HL-60/S4 (cell line): Measurements from ENCODE around the gene GRIN2A.

Source experiments
- in situ Hi-C: fragments of 300-500 bp; cut with MboI; formaldehyde crosslinking; loops from 2 replicates; pipeline ENCODE4 v1.14.3; 2022; ENCODE audit warnings: low sequenced_read_pairs

The GRIN2A gene

DNA sequence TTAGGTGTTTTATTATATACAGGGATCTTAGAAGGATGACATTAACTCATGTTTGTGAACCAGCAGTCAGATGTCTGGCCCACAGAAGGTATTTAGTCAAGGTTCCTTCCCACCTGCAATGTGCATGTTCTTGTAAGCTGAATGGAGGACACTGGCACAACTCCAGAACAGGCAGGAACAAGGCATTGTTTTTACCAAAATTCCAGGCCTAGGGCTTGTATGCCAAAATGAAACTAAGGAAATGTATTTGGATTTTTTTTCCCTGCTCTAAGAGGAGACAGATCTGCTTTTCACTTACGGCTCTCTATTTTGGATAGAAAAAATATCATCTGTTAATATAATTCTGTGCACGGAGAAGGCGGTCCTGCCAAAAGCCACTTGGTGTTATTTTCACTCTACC is 312.5 kb downstream of the GRIN2A start:
- in situ Hi-C loops, result no loop called here

DNA sequence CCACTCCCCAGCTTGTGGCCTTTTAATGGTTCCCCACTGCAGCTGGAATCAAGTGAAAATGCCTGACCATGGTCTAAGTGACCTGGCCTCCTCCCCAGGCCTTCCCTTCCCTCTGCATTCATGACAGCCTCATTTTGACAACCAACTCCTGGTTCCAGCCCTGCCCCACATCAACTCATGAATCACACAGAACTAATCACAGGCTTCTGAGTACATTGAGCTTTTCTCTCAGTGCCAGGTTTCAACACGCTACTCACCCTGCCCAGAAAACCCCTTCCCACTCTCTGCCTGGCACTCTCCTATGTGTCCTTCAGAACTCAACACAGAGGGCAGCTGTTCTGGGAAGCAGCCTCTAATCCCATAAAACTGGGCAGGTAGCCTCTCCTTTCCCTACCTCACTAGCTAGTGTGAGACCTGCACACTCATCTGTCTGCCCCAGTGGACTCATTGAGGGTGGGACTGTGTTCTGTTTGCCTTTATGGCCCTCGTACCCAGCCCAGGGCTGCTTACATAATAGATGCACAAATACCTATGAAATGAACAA is 313.6 kb downstream of the GRIN2A start:
- in situ Hi-C loops, result no loop called here

DNA sequence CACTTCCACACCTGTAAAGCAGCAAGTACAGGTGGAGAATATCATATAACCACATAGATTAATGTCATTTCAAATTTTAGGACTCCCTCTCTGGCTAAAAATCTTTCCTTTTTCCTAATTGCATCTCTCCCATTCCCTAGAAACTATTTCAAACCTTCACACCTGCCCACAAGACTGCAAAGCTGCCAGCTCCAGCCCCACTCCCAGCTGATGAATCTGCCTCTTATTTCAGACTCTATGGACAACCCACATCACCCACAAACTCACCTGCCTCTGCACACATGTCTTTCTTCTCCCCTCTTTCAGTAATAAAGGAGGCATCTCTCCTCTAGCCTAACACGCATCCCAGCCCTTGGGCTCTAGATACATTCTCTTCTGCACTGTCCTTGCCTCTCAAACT is 315.1 kb downstream of the GRIN2A start:
- in situ Hi-C loops, result no loop called here

DNA sequence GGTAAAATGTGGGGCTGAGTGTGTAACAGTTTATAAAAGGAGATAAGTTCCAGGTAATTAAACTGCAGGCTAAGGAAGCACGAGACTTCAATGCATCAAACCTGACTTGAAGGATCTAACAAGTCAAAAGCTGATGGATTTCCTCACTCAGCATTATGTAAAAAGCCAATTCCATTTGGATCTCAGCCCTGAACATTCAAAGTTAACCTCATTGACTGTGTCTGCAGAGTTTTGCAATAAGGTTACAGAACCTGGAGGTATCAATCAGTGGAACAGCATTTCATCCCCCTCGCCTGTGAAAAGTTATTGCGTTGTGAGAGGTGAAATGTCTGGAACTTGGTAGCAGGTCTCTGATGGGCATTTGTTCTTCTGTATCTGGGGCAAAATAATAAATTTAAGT is 317.8 kb downstream of the GRIN2A start:
- in situ Hi-C loops, result no loop called here

DNA sequence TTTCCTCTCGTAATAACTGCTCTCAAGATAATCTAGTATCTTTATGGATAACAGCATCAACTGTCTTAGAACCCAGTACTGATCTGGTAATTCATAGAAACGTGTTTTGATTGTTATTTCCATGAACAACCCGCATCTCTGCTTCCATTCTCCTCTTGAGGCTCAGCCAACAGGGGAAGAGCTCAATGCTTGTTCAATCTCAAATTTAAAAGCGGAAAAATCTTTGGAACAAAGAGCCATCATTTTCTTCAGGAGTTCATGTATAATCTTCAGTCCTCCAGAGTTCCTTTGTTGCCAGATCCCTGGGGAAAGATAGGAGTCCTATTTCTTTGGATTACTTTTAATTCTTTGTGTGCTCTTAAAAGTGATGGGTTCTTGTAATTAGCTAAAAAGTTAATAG is 319.9 kb downstream of the GRIN2A start:
- in situ Hi-C loops, result no loop called here

DNA sequence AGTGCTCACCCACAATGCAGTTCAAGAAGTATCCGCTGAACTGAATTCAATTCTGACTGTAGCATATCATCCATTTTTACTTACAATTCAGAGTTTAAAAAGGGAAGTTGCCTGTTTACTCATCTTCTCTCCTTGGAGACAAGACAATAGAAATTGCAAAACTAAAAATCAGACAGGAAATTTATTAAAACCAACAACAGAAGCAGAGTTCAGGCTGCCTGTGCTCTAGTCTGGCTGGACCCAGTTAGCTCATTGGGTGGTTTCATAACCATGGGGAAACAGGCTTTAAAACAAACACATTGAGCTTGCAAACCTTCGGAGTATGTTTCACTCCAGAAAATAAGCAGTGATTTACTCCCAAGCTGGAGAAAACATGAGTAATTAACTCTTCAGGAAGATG is 321.4 kb downstream of the GRIN2A start:
- in situ Hi-C loops, result no loop called here

DNA sequence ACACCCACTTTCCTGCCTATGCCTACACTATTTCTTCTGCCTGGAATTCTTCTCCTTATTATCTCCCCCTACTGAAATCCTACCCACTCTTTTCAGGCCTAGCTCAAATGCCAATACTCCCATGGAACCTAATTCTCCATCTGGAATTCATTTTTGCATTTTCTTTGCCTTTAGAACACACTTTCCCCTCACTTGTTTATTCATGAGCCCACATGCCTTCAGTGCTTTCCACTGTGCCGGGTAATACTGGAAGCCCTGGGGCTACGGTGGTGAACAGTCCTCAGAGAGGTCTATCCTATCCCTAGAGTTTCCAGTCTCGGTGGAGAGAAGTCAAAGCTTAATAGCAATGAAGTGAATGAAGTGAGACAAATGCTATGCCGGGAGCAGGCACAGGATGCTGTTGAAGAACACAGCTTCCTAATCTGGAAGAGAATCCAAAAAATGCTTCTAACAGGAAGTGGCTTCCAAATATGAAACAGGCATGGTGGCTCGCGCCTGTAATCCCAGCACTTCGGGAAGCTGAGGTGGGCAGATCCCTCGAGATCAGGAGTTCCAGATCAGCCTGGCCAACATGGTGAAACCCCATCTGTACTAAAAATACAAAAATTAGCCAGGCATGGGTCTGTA is 322.4 kb downstream of the GRIN2A start:
- in situ Hi-C loops, result no loop called here

DNA sequence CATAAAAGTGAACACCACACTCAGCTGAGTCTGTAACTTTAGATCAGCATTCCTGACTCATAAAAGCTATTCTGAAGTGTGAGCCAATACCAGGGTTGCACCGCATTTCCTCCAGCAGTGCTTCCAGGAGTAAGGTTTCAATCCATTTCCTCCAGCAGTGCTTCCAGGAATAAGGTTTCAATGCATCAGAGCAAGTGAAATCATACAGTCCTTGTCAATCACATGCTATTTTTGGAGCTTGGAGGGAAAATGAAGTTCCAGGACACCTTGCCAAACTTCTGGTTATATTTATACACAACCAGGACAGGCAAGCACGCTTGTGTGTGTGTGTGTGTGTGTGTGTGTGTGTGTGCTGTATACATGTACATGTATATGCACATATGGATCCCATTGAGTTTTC is 327.6 kb downstream of the GRIN2A start:
- in situ Hi-C loops, result no loop called here

DNA sequence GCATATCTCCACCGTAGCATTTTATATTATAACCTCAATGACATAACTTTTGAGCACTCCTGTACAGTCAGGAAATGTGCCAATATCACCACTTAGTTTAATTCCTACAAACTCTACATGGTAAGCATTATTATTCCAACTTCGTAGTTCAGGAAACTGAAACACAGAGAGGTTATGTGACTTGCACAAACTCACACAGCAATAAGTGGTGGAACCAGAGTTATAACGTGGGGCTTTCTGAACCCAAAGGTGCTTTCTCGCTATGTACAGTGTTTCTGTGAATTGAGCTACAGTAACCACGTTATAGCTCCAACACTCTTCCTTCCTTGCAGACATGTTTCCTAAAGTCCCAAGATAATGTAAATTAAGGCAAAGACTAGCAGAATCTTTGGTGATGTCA is 330.2 kb downstream of the GRIN2A start:
- in situ Hi-C loops, result no loop called here

DNA sequence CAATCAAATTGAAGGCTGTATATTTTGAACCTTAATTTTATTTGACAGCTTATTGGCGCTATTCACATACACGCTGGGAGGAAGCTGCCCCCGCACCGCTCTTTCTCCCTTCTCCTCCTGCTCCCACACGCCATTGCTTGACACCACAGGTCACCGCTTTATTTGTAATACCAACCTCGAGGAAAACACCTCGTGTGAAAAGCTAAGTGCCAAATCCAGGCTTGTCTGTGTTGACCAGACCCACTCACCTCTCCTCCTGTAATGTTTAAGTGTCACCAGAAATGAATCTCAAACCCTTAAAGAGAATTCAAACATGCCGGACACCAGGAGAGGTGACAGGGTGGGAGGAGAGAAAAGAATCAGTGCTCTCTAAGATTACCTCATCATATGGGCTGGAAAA is 331.4 kb downstream of the GRIN2A start:
- in situ Hi-C loops, result no loop called here

DNA sequence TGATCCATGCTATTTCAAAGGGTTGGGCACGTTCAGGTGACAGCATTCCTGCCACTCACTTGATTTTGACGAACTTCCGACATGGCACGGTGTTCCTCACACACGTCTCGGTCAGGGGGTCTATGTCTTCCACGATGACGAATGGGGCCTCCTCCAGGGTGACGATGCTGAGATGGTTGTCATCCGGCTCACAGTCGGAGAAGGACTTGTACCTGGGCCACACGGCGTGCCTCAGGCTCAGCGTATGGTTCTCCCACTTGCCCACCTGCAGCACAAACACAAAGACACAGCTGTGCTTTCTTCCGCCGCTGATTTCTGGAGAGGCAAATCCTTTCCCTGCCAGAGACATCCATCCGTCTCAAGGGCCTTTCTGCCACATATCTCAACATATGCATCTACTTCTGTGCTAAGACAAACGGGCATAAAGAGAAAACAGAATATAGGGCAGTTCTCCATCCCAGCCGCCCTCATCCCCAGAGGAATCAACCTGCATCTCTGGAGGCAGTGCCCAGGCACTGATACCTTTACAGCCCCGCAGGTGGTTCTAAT is 332.5 kb downstream of the GRIN2A start:
- in situ Hi-C loops, result no loop called here

DNA sequence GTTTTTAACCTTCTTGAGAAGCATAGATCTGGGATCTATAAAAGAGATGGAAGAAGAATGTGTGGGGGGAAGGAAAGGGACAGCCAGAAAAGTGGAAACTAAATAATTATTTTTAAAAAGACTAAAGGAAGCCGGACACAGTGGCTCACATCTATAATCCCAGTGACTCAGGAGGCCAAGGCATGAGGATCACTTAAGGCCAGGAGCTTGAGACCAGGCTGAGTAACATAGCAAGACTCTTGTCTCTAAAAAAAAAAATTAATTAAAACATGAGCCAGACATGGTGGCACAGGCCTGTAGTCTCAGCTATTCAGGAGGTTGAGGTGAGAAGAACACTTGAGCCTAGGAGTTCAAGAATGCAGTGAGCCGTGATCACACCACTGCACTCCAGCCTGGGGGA is 335.1 kb downstream of the GRIN2A start:
- in situ Hi-C loops, result no loop called here

DNA sequence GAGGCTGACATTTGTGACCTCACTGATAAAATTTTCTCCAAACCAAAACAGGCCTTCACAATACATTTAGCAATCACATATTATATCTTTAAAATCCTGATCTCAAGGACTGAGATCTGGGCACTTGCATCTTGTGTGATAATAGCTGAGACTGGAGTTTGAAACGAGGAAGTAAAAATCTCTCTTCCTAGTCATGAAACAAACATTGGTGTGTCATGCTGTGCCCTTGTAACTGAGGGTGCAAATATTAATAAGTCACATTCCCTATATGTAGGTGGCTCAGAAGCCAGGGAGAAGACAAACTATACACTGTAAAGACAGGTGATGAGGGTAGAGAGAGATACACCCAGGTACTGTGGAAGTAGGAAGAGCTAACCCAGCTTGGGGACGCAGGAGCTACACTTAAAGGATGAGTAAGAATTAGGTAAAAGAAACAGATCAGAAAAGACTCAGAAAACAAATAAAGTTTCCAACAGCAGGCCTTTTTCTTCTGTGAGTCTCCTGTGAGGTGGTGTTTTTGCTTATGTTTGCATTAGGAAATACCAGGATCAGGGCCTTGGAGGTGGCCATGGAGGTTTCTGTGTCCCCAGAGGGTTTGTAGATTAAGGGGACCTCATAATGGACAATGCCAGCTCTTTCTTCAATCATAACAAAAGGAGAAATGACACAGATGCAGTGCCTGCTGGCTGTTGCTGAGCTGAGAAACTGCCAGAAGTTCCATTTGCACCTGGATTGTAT is 335.7 kb downstream of the GRIN2A start:
- in situ Hi-C loops, result no loop called here

DNA sequence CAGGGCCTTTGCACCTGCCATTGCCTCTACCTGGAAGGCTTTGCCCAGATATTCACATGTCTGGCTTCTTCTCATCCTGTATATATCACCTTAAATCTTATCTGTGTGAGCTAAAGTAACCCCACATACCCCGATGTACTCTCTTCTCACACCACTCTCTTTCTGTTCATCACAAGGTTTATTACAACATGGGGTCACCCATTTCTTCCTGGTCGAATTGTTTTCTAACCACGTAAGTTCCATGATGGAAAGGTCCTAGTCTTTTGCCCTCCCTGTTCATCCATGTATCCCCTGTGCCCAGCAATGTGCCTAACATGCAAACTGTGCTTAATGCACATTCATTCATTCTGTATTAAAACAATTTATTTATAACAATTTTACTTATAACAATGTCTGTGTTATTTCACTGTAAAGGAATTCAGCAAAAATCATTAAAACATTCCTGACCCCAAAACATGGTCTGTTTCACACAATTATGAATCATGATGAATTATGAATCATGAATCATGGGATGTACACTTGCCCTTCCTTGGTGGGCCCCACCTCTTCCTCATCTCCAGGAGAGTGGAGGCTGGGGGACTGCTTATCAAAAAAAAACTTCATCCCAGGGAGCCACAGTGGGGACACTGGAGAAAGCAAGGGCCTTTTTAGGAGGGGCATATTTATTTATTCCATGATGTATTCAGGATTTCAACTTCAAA is 336.4 kb downstream of the GRIN2A start:
- in situ Hi-C loops, result no loop called here

DNA sequence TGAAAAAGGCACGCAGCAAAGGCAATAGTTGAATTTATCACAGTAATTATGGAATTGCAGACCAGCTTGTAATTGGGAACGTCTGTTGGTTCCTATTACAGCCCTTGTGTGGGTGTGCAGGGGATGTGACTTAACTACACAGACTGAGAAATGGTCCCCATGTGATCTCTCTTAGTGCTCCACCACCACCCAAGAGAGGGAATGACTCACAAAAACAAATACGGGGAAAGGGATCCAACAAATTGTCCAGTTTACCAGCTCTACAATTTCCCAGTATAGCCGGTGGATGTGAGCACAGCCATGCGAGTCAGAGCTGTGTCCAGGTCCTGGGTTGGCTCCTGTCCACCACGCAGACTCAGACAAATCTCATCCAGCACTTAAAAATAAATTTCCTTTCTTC is 337.9 kb downstream of the GRIN2A start:
- in situ Hi-C loops, result no loop called here

DNA sequence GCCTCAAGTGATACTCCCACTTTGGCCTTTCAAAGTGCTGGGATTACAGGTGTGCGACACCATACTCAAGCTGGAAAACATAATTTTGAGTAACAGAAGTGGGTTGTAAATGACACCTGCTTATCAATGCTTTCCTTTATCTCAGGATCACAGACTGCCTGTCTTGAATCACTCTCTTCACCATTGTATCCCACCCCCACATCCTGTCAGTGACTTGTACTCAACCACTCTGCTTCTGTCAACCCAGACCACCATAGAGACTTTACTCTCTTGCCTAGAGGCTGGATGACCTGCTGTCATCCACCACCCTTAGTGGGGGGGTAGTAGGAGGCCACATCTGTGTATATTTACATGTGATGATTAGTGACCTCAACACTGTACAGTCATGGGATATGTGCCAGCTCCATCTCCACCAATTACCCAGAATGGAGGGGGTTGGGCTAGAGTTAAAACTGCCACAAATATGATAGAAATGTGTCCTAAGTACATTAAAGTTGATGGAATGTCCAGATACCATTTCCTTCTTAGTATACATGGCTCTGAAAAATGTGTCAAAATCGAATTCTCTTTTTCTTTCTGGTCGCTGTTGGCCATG is 338.7 kb downstream of the GRIN2A start:
- in situ Hi-C loops, result no loop called here

DNA sequence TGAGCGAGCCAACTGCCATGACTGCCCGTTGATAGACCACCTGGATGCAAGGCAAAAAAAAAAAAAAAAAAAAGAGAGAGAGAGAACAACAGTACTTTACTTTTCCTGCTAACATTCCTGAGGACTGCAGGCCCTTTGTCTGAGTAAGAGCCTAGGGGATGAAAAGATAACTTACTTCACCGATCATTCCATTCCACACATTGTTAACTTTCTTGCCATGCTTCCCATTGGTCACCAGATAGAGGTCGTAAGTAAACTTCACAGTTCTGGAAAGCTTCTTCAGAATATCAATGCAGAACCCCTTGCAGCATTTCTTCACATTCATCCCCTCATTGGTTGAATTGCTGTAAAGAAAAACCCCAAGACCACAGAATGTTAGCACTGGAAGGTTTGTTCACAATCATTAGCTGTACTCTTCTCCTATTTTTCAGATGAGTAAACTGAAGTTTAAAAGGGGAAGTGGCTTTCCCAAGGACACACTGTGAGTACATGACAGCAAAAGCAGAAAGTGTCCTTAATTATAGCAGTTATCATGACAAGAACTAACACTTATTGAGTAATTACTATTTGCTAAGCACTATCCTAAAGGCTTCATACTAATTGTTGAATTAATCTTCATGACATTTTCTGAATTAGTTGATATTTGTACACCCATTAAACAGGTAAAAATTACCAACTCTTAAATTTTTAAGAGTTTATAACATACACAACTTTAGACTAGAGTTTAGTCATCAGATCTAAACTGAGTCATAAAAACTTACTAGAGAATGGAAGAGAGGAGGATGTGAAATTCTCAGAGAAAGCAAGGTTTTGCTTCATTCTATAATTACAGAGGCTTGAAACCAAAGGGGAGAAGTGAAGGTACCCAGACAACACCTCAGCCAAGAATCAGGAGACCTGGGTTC is 341.2 kb downstream of the GRIN2A start:
- in situ Hi-C loops, result no loop called here

DNA sequence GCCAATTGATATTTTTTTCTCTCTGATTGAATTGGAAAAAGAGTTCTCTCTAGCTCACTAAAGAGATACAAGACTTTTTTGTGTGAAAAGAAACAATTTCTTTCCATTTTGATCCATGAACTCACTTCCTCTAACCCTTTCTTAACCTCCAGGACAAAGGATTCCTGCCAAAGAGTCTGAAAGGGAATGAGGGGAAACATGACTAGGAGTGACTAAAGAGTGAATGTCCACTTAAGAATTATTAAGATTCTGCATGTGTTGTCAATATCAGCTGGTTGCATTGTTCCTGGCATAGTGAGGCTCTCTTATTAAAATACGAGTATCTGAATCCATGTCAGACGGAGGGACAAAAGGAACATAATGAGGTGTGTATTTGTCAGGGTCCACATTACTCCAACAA is 344.7 kb downstream of the GRIN2A start:
- in situ Hi-C loops, result no loop called here

DNA sequence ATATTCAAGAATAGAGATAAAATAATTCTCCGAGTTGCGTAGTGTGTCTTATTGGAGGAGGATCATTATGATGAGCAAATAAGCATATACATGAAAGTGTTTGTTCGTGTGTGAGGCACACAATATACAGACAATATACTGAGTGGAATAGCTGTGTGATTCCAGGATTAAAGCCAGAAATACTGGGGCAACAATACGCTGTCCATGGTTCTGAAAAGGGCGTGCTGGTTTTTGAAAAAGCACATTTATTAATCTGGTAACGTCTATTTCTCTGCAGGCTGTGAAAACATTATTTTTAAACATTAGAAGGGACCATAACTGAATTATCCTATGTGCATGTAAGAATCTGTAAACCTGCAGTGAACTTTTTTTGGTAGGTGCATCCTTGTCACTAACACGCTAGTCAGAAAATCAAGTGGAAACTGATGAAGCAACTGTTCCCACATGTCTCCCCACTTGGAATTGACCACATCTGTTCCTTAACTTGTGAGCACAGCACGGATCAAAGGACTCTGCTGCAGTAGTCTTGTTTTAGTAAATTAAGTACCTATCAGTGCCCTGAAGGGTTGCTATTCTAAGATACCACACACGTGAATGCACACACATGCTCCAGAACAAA is 346.0 kb downstream of the GRIN2A start:
- in situ Hi-C loops, result no loop called here
